Thyroid gland (tissue), 4 donors: ENCODE results near the gene LMOD1.

Experiments
- CTCF ChIP-seq, 6 experiments: fragments of 200-600 bp in 3 of 6; fragments of 450-650 bp in 3 of 6; sonication (generic) in 3 of 6; IDR thresholded peaks; one replicate each; pipeline ENCODE4 v1.5.1; 2016 to 2019; ENCODE audit warnings: antibody characterized with exemption in 6 of 6, mild to moderate bottlenecking in 2 of 6, inconsistent platforms in 1 of 6, moderate library complexity in 1 of 6
- POLR2A ChIP-seq, 2 donors: fragments of 450-650 bp; IDR thresholded peaks; one replicate each; pipeline ENCODE4 v1.6.1; 2017; ENCODE audit warnings: antibody characterized with exemption in 2 of 2, mild to moderate bottlenecking in 2 of 2, moderate library complexity in 1 of 2

- TF ChIP-seq CTCF (IDR thresholded peaks at IDR 0.05) (no peak), POLR2A (IDR thresholded peaks at IDR 0.05) (no peak)
These were observed 34.3 kb downstream of the LMOD1 start for GRCh38 chr1:201911826-201912571.
